HepG2 (cell line): ENCODE results near the gene KDM1B. TPM values are rescaled to one million over a fixed set of nuclear protein-coding genes. Genes with fewer than 3 reads are reported as not detected.
A peak's percentile ranks its signal among the peaks of the same experiment; 100 is the strongest.

Source experiments
- ESRRA ChIP-seq: sonication (generic); formaldehyde crosslinking; IDR thresholded peaks from 2 replicates; pipeline ENCODE4 v1.5.1; 2020; ENCODE audit warnings: mild to moderate bottlenecking, low read depth, missing genetic modification reagents
- LCORL ChIP-seq, 2 experiments: fragments of 450-650 bp in 1 of 2; sonication (generic) in 1 of 2; formaldehyde crosslinking in 1 of 2; IDR thresholded peaks; 2 replicates each; pipeline versions ENCODE4 v1.5.0 to v1.6.1; 2017 to 2020; ENCODE audit warnings: antibody characterized with exemption in 1 of 2, missing genetic modification reagents in 1 of 2
- MYC ChIP-seq: sonication (generic); formaldehyde crosslinking; IDR thresholded peaks from 2 replicates; pipeline ENCODE4 v1.9.0; 2021; ENCODE audit warnings: missing genetic modification reagents, borderline replicate concordance
- PHF5A ChIP-seq: IDR thresholded peaks from one replicate; pipeline ENCODE4 v1.6.1; 2018; ENCODE audit warnings: low read depth, missing genetic modification reagents; ENCODE audit not compliant: unreplicated experiment
- RERE ChIP-seq: IDR thresholded peaks from 2 replicates; pipeline ENCODE4 v1.6.1; 2016; ENCODE audit warnings: low read depth, missing genetic modification reagents, missing compliant biosample characterization
- SOX6 ChIP-seq, 2 experiments: fragments of 450-650 bp in 1 of 2; sonication (generic) in 1 of 2; formaldehyde crosslinking in 1 of 2; IDR thresholded peaks; 2 replicates each; pipeline versions ENCODE4 v1.4.0 to v1.6.1; 2017 to 2020; ENCODE audit warnings: antibody characterized with exemption in 1 of 2, mild to moderate bottlenecking in 1 of 2, missing genetic modification reagents in 1 of 2
- ZBTB39 ChIP-seq: sonication (generic); formaldehyde crosslinking; IDR thresholded peaks from 2 replicates; pipeline ENCODE4 v1.5.0; 2020; ENCODE audit warnings: missing genetic modification reagents
- ZMYM3 ChIP-seq: sonication (generic); formaldehyde crosslinking; IDR thresholded peaks from 2 replicates; pipeline ENCODE4 v1.5.1; 2020; ENCODE audit warnings: mild to moderate bottlenecking, missing genetic modification reagents
- ZNF503 ChIP-seq: sonication (generic); formaldehyde crosslinking; IDR thresholded peaks from 2 replicates; pipeline ENCODE4 v1.4.0; 2020; ENCODE audit warnings: missing genetic modification reagents
- ZZZ3 ChIP-seq: sonication (generic); formaldehyde crosslinking; IDR thresholded peaks from 2 replicates; pipeline ENCODE4 v1.4.0; 2020; ENCODE audit warnings: missing genetic modification reagents, mild to moderate bottlenecking, borderline replicate concordance
- polyA plus RNA-seq, 8 experiments: library from polyadenylated mRNA; depleted of rRNA in 3 of 8; stranded (reverse) in 7 of 8; unstranded in 1 of 8; fragments of >200 nt; fragmentation: Illumina TruSeq in 4 of 8; extraction: Trizol in 4 of 8; gene quantifications; 2 replicates each; pipeline versions ENCODE4 v1.2.1 to v1.2.3, GENCODE V29; 2011 to 2016; ENCODE audit warnings: low read depth in 4 of 8, missing spikeins in 1 of 8, mixed read lengths in 1 of 8; ENCODE audit not compliant: insufficient read depth in 1 of 8
- total RNA-seq, 5 experiments: library from RNA; depleted of rRNA; stranded (reverse); fragments of >200 nt; fragmentation: Illumina TruSeq; extraction: Trizol; gene quantifications; 2 replicates each; pipeline ENCODE4 v1.2.3, GENCODE V29; 2016; ENCODE audit warnings: low read depth in 1 of 5
- TF ChIP-seq, protein P1 (sequence below), 2 experiments: IDR thresholded peaks; 2 replicates each; pipeline ENCODE4 v1.6.1; 2011 to 2012; ENCODE audit warnings: low read length in 2 of 2, borderline replicate concordance in 1 of 2, low read depth in 1 of 2, mild to moderate bottlenecking in 1 of 2, moderate library complexity in 1 of 2
- TF ChIP-seq, protein P2 (sequence below): IDR thresholded peaks from 2 replicates; pipeline ENCODE4 v1.6.1; 2018; ENCODE audit warnings: missing genetic modification reagents, mild to moderate bottlenecking, missing compliant biosample characterization

The KDM1B gene
- total and polyA plus RNA-seq, 2 of the 13 experiments (the other 11 are each of a cell fraction or from before 2014, with no cell fraction given), result 9.8 to 13.2 TPM

GRCh38 chr6:18209539-18210197, 54.4 kb downstream of the KDM1B start (continued):
- TF ChIP-seq RERE (CRISPR knock-in tag) (no peak), ZNF503 (CRISPR knock-in tag) (no peak), LCORL (IDR thresholded peaks at IDR 0.05) (no peak), LCORL (CRISPR knock-in tag; IDR thresholded peaks at IDR 0.05) (0 out of 2 replicates have a peak, but pooled peaks have one; percentile 39), PHF5A (CRISPR knock-in tag) (no peak), SOX6 (IDR thresholded peaks at IDR 0.05) (no peak), SOX6 (CRISPR knock-in tag; IDR thresholded peaks at IDR 0.05) (peak; percentile 33; the same call in 1 of the 2 replicates), ZBTB39 (CRISPR knock-in tag) (0 out of 2 replicates have a peak, but pooled peaks have one; percentile 23), ZZZ3 (no peak), MYC (CRISPR knock-in tag) (no peak), ESRRA (CRISPR knock-in tag) (no peak), ZMYM3 (CRISPR knock-in tag) (peak; percentile 55; the same call in 1 of the 2 replicates)
- TF ChIP-seq, protein P1, sequence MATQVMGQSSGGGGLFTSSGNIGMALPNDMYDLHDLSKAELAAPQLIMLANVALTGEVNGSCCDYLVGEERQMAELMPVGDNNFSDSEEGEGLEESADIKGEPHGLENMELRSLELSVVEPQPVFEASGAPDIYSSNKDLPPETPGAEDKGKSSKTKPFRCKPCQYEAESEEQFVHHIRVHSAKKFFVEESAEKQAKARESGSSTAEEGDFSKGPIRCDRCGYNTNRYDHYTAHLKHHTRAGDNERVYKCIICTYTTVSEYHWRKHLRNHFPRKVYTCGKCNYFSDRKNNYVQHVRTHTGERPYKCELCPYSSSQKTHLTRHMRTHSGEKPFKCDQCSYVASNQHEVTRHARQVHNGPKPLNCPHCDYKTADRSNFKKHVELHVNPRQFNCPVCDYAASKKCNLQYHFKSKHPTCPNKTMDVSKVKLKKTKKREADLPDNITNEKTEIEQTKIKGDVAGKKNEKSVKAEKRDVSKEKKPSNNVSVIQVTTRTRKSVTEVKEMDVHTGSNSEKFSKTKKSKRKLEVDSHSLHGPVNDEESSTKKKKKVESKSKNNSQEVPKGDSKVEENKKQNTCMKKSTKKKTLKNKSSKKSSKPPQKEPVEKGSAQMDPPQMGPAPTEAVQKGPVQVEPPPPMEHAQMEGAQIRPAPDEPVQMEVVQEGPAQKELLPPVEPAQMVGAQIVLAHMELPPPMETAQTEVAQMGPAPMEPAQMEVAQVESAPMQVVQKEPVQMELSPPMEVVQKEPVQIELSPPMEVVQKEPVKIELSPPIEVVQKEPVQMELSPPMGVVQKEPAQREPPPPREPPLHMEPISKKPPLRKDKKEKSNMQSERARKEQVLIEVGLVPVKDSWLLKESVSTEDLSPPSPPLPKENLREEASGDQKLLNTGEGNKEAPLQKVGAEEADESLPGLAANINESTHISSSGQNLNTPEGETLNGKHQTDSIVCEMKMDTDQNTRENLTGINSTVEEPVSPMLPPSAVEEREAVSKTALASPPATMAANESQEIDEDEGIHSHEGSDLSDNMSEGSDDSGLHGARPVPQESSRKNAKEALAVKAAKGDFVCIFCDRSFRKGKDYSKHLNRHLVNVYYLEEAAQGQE (IDR thresholded peaks at IDR 0.05; ENCODE audit: borderline replicate concordance in 1 of 2, low read depth in 1 of 2, low read length in 2 of 2), result no peak
- TF ChIP-seq, protein P2, sequence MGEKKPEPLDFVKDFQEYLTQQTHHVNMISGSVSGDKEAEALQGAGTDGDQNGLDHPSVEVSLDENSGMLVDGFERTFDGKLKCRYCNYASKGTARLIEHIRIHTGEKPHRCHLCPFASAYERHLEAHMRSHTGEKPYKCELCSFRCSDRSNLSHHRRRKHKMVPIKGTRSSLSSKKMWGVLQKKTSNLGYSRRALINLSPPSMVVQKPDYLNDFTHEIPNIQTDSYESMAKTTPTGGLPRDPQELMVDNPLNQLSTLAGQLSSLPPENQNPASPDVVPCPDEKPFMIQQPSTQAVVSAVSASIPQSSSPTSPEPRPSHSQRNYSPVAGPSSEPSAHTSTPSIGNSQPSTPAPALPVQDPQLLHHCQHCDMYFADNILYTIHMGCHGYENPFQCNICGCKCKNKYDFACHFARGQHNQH (CRISPR knock-in tag), result no peak
